ENCODE results near the gene YES1. TPM values are rescaled to one million over a fixed set of nuclear protein-coding genes. Genes with fewer than 3 reads are reported as not detected.

Gene YES1
- total and polyA plus RNA-seq, 2 of the 8 experiments (the other 6 are each of a cell fraction or from before 2014, with no cell fraction given), result 14.8 to 94.3 TPM

GRCh38 chr18:688323-688722 is 123.7 kb downstream of the YES1 start:
- Histone ChIP-seq H4K8ac (ENCODE audit: extremely low read depth, insufficient read depth, low read length) (no peak overlapping the region), H3K56ac (replicated peaks; ENCODE audit: insufficient read length, low read depth, low read length) (no peak overlapping the region), H3K4me3 (ENCODE audit: extremely low read depth in 1 of 4, insufficient read depth in 2 of 4, low read depth in 3 of 4, low read length in 4 of 4) (no peak overlapping the region), H3K18ac (ENCODE audit: extremely low read depth, low read length) (no peak overlapping the region), H3K9ac (replicated peaks in 1 of 4; ENCODE audit: extremely low read depth in 1 of 4, low read depth in 3 of 4, low read length in 3 of 4) (no peak overlapping the region), H3K4me2 (ENCODE audit: insufficient read depth in 1 of 2, low read depth in 2 of 2, low read length in 2 of 2) (no peak overlapping the region), H3K23me2 (ENCODE audit: low read depth, low read length) (peaks cover 2% of the 10 kb centered on the region; the same call in 1 of the 2 replicates), H2BK20ac (ENCODE audit: low read length) (no peak overlapping the region), H3K27me3 (replicated peaks in 1 of 4; ENCODE audit: control insufficient read depth in 3 of 4, extremely low read depth in 1 of 4, insufficient read depth in 3 of 4, low read length in 3 of 4) (peaks cover 0 to 4% (median 0%) of the 10 kb centered on the region in 4 experiments; a peak in 3 of 7 replicates), H4K5ac (ENCODE audit: insufficient read length, low read depth, low read length) (no peak overlapping the region), H2BK15ac (ENCODE audit: low read length) (no peak overlapping the region), H2AFZ (ENCODE audit: low read length) (no peak overlapping the region), H3K4ac (replicated peaks; ENCODE audit: insufficient read length, low read depth, low read length) (no peak overlapping the region), H3K79me2 (ENCODE audit: control insufficient read depth in 1 of 2, insufficient read depth in 2 of 2, low read length in 2 of 2) (no peaks in the 10 kb centered on the region), H4K91ac (replicated peaks; ENCODE audit: insufficient read length, low read length) (no peak overlapping the region), H3K4me1 (replicated peaks in 1 of 4; ENCODE audit: control insufficient read depth in 3 of 4, insufficient read depth in 4 of 4, low read length in 3 of 4) (peaks cover 7 to 19% (median 11%) of the 10 kb centered on the region in 4 experiments), H2BK12ac (ENCODE audit: low read depth, low read length) (no peak overlapping the region), H4K20me1 (replicated peaks in 1 of 2; ENCODE audit: control insufficient read depth in 1 of 2, insufficient read depth in 2 of 2, low read length in 2 of 2) (peaks cover 4 to 9% of the 10 kb centered on the region in 2 experiments), H2BK120ac (replicated peaks; ENCODE audit: low read depth, low read length) (no peak overlapping the region), H3K14ac (ENCODE audit: insufficient read length) (no peak overlapping the region), H3K27ac (ENCODE audit: low read depth, low read length) (no peak overlapping the region), H3K9me3 (ENCODE audit: insufficient read depth in 2 of 2, low read depth in 1 of 2, low read length in 1 of 2) (no peaks in the 10 kb centered on the region), H3K79me1 (ENCODE audit: low read depth, low read length) (no peaks in the 10 kb centered on the region), H2BK5ac (ENCODE audit: low read depth, low read length) (no peak overlapping the region), H2AK5ac (ENCODE audit: low read depth, low read length) (no peak overlapping the region), H3K23ac (ENCODE audit: insufficient read length) (no peak overlapping the region), H3K36me3 (ENCODE audit: control insufficient read depth in 2 of 4, insufficient read depth in 4 of 4, low read length in 3 of 4) (peaks cover 0 to 19% (median 9%) of the 10 kb centered on the region in 4 experiments; a peak in 5 of 8 replicates)
- FAIRE-seq, result no peak
- CTCF ChIA-PET (ENCODE audit: partially characterized antibody), result interaction anchor here (0.7 to 6.5 kb wide), 7 partner anchors 9 to 691 kb away, joined by 3 to 37 read pairs (median 3); no protein-coding TSS in a partner anchor
- POLR2A ChIA-PET (ENCODE audit: partially characterized antibody), result no interaction called here
- WGBS, 2 experiments (ENCODE audit: extremely low coverage in 1 of 2, insufficient coverage in 1 of 2, insufficient read length in 1 of 2, insufficient replicate concordance in 2 of 2, low coverage in 1 of 2, low lambda C conversion rate in 2 of 2, missing lambda C conversion rate in 1 of 2), result 81% methylated on average over 5 of the region's 5 CpGs; no CpG with 5 or more reads in 1 of the 2 experiments
- no peak for DNase-seq (ENCODE audit: low read depth in 1 of 2, low spot score in 2 of 2)
- no peak for TF ChIP-seq BRCA1 (IDR thresholded peaks at IDR 0.05; ENCODE audit: low read depth, low read length)
- TF ChIP-seq GABPA (IDR thresholded peaks at IDR 0.05; ENCODE audit: borderline replicate concordance, insufficient read depth, low read length), result no peak
- no peak for TF ChIP-seq CBX5 (IDR thresholded peaks at IDR 0.05; ENCODE audit: low read depth, low read length)
- no peak for TF ChIP-seq CTBP2 (IDR thresholded peaks at IDR 0.05; ENCODE audit: borderline replicate concordance, insufficient read depth, insufficient read length, low read length)
